Ishikawa (cell line): ENCODE results near the gene PHACTR4.

Source experiments
- CEBPB ChIP-seq: IDR thresholded peaks from 2 replicates; pipeline ENCODE4 v1.6.1; 2012
- CREB1 ChIP-seq: IDR thresholded peaks from 2 replicates; pipeline ENCODE4 v1.6.1; 2012; ENCODE audit warnings: low read depth
- EGR1 ChIP-seq: IDR thresholded peaks from 2 replicates; pipeline ENCODE4 v1.6.1; 2012
- EP300 ChIP-seq: IDR thresholded peaks from 2 replicates; pipeline ENCODE4 v1.6.1; 2012; ENCODE audit warnings: borderline replicate concordance
- FOXM1 ChIP-seq: IDR thresholded peaks from 2 replicates; pipeline ENCODE4 v1.6.1; 2012; ENCODE audit warnings: low read depth, borderline replicate concordance
- MAX ChIP-seq: IDR thresholded peaks from 2 replicates; pipeline ENCODE4 v1.6.1; 2012
- NFIC ChIP-seq: IDR thresholded peaks from 2 replicates; pipeline ENCODE4 v1.6.1; 2012
- RAD21 ChIP-seq: IDR thresholded peaks from 2 replicates; pipeline ENCODE4 v1.6.1; 2012; ENCODE audit warnings: low read depth
- REST ChIP-seq: IDR thresholded peaks from 2 replicates; pipeline ENCODE4 v1.6.1; 2012; ENCODE audit warnings: low read depth, mild to moderate bottlenecking
- TAF1 ChIP-seq: IDR thresholded peaks from 2 replicates; pipeline ENCODE4 v1.6.1; 2012; ENCODE audit warnings: low read depth, mild to moderate bottlenecking
- TCF12 ChIP-seq: IDR thresholded peaks from 2 replicates; pipeline ENCODE4 v1.6.1; 2012; ENCODE audit warnings: low read depth
- TEAD4 ChIP-seq: IDR thresholded peaks from 2 replicates; pipeline ENCODE4 v1.6.1; 2012
- USF1 ChIP-seq: IDR thresholded peaks from 2 replicates; pipeline ENCODE4 v1.6.1; 2012
- YY1 ChIP-seq: IDR thresholded peaks from 2 replicates; pipeline ENCODE4 v1.6.1; 2012; ENCODE audit warnings: low read depth
- ZBTB7A ChIP-seq: IDR thresholded peaks from 2 replicates; pipeline ENCODE4 v1.6.1; 2012; ENCODE audit warnings: low read depth

The PHACTR4 gene

GRCh38 chr1:28426831-28427230 is 57.3 kb downstream of the PHACTR4 start:
- TF ChIP-seq TEAD4 = no peak
- no peak for TF ChIP-seq RAD21
- TF ChIP-seq MAX = no peak
- TF ChIP-seq ZBTB7A = no peak
- TF ChIP-seq EP300 = no peak
- no peak for TF ChIP-seq CREB1
- no peak for TF ChIP-seq TCF12
- no peak for TF ChIP-seq YY1
- TF ChIP-seq FOXM1 = no peak
- no peak for TF ChIP-seq CEBPB
- no peak for TF ChIP-seq TAF1
- TF ChIP-seq REST = no peak
- no peak for TF ChIP-seq NFIC
- no peak for TF ChIP-seq EGR1

GRCh38 chr1:28428012-28428411 is 58.5 kb downstream of the PHACTR4 start:
- TF ChIP-seq CEBPB (no peak), NFIC (no peak), TCF12 (no peak), EP300 (no peak), TAF1 (no peak), RAD21 (no peak), CREB1 (no peak), FOXM1 (no peak), USF1 (no peak), REST (no peak), MAX (no peak)

GRCh38 chr1:28428990-28429520 is 59.5 kb downstream of the PHACTR4 start:
- TF ChIP-seq YY1 = no peak
- TF ChIP-seq TCF12 = no peak
- no peak for TF ChIP-seq EP300
- TF ChIP-seq FOXM1 = no peak
- TF ChIP-seq CEBPB = no peak

GRCh38 chr1:28436211-28436769 is 66.8 kb downstream of the PHACTR4 start:
- TF ChIP-seq TAF1 = no peak
- no peak for TF ChIP-seq TEAD4
- no peak for TF ChIP-seq EGR1
- no peak for TF ChIP-seq CEBPB
- no peak for TF ChIP-seq FOXM1
- TF ChIP-seq CREB1 = no peak
- TF ChIP-seq MAX = no peak
- TF ChIP-seq NFIC = no peak
- no peak for TF ChIP-seq ZBTB7A
- TF ChIP-seq RAD21 = no peak
- TF ChIP-seq REST = no peak
- TF ChIP-seq TCF12 = no peak
- no peak for TF ChIP-seq USF1
- no peak for TF ChIP-seq YY1
- TF ChIP-seq EP300 = no peak
